ENCODE measurements around the gene TUBG1.

DNA sequence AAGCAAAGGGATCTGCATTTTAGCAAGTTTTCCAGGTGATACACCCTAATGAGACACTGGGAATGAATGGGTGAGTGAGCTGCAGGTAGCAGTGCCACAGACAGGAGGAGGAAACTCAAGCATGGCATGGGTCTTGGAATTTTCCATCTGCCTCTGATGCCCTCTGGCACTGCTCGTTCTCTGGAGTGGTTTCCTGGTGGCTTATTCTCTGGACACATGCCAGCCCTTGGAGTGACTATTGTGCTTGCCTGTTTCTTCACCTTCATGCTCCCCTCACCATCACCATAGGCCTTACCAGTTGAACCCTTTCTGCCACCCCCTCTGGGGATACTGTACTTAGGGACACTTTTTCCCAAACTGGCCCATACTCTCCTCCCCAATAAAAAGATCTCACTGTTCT is 45.9 kb upstream of the TUBG1 start:
- TF ChIP-seq EP300 (IDR thresholded peaks at IDR 0.05) (no peak), CTCF (IDR thresholded peaks at IDR 0.05) (no peak)
